Fibroblast of lung (primary cell): ENCODE measurements around the gene UCP3.

Source experiments
- EZH2 ChIP-seq: IDR thresholded peaks from 2 replicates; pipeline ENCODE4 v1.5.1; 2012; ENCODE audit warnings: low read length, control low read depth, mild to moderate bottlenecking; ENCODE audit errors: missing control alignments
- TF ChIP-seq, protein P1 (sequence below), 2 donors: IDR thresholded peaks in 1 of 2; conservative IDR thresholded peaks in 1 of 2; 1 replicate in 1 of 2; 2 replicates in 1 of 2; pipeline ENCODE4 v1.5.1; 2011 to 2012; ENCODE audit warnings: low read length in 2 of 2, control low read depth in 1 of 2, inconsistent platforms in 1 of 2, low read depth in 1 of 2, mild to moderate bottlenecking in 1 of 2

- TF ChIP-seq, protein P1, sequence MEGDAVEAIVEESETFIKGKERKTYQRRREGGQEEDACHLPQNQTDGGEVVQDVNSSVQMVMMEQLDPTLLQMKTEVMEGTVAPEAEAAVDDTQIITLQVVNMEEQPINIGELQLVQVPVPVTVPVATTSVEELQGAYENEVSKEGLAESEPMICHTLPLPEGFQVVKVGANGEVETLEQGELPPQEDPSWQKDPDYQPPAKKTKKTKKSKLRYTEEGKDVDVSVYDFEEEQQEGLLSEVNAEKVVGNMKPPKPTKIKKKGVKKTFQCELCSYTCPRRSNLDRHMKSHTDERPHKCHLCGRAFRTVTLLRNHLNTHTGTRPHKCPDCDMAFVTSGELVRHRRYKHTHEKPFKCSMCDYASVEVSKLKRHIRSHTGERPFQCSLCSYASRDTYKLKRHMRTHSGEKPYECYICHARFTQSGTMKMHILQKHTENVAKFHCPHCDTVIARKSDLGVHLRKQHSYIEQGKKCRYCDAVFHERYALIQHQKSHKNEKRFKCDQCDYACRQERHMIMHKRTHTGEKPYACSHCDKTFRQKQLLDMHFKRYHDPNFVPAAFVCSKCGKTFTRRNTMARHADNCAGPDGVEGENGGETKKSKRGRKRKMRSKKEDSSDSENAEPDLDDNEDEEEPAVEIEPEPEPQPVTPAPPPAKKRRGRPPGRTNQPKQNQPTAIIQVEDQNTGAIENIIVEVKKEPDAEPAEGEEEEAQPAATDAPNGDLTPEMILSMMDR (conservative IDR thresholded peaks at IDR 0.05 in 1 of 2, IDR thresholded peaks at IDR 0.05 in 1 of 2; ENCODE audit: low read depth in 1 of 2, low read length in 2 of 2), result no peak
- TF ChIP-seq EZH2, result no peak
These were observed 28.6 kb downstream of the UCP3 start for GRCh38 chr11:73980001-73980961.
